Astrocyte of the spinal cord (primary cell): ENCODE data around the gene PANX2.
A peak's percentile ranks its signal among the peaks of the same experiment; 100 is the strongest.

Source experiments
- DNase-seq: peaks from one replicate; pipeline ENCODE4 v3.0.0; 2011; ENCODE audit warnings: low read depth, low spot score
- H3K4me3 ChIP-seq: 2 replicates; pipeline ENCODE4 v1.5.1; 2011; ENCODE audit warnings: low read depth, mild to moderate bottlenecking, low read length, moderate library complexity
- in situ Hi-C: cut with HindIII; loops from 2 replicates; pipeline ENCODE4 v1.10.0; 2017; ENCODE audit warnings: low sequenced_read_pairs
- TF ChIP-seq, protein P1 (sequence below): IDR thresholded peaks from 2 replicates; pipeline ENCODE4 v1.5.1; 2012; ENCODE audit warnings: low read depth, mild to moderate bottlenecking, low read length, inconsistent platforms

The PANX2 gene

DNA sequence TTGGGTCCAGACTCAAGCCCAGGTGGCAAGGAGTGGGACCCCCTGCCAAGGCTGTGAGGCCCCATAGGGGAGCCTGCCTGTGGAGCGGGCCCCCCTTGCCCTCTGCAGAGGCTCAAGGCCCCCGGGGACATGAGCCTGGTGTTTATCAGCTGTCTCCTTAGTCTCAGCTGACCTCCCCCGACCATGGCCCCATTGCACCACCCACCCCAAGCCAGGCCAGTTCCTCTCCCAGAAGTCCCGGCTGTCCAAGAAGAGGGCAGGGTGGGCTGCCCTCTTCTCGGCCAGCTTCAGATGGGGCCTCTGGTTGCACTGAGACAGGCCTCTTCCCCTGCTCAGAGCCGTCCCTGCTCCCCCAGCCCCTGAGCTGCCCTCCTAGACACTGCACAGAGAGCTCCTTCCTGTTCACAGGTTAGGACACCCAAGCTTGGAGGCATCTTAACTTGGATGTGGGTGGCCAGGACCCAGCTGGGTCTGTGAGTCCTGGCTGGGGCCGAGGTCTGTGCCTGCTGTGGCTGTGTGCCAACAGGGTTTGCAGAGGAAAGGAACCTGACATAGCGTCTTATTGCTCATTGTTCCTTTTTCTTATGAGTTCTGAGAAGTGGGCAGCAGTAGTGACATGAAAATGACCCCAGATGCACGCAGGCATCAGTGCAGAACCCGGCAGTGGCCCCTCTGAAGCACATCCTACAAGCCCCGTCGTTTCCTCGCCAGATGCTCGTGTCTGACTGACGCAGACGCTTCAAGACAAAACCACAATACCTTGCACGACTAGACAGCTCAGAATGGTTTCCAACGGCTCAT is 20.6 kb downstream of the PANX2 start:
- H3K4me3 ChIP-seq: peak overlapping the region; percentile 30
- in situ Hi-C loops: no loop called here
- DNase-seq: no peak
- TF ChIP-seq, protein P1, sequence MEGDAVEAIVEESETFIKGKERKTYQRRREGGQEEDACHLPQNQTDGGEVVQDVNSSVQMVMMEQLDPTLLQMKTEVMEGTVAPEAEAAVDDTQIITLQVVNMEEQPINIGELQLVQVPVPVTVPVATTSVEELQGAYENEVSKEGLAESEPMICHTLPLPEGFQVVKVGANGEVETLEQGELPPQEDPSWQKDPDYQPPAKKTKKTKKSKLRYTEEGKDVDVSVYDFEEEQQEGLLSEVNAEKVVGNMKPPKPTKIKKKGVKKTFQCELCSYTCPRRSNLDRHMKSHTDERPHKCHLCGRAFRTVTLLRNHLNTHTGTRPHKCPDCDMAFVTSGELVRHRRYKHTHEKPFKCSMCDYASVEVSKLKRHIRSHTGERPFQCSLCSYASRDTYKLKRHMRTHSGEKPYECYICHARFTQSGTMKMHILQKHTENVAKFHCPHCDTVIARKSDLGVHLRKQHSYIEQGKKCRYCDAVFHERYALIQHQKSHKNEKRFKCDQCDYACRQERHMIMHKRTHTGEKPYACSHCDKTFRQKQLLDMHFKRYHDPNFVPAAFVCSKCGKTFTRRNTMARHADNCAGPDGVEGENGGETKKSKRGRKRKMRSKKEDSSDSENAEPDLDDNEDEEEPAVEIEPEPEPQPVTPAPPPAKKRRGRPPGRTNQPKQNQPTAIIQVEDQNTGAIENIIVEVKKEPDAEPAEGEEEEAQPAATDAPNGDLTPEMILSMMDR: no peak

GRCh38 chr22:50192436-50193204 is 22.1 kb downstream of the PANX2 start:
- TF ChIP-seq, protein P1: no peak
- no peak overlapping the region for H3K4me3 ChIP-seq
- DNase-seq: no peak
- in situ Hi-C loops: no loop called here

DNA sequence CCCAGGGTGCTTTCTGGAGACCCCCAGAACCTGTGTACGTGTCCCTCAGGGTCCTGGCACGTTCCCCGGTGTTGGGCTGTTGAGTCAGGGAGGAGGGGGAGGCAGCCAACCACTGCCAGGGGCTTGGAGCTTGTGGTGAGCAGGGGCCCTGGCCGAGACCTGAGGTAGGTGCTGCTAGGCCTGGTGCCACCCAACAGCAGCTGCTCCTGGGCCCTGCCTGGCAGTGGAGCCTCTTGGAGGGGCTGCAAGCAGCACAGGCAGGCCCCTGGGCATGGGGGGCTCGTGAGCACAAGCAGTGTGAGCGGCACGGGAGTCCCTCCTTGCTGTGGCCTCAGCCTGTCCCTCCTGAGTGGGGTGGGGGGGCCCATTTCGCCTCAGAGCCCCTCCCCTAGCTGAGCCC is 23.1 kb downstream of the PANX2 start:
- no peak for DNase-seq

GRCh38 chr22:50194037-50194805 is 23.7 kb downstream of the PANX2 start:
- no peak for DNase-seq
- no peak overlapping the region for H3K4me3 ChIP-seq
- TF ChIP-seq, protein P1: no peak
- in situ Hi-C loops: no loop called here

More for the DNA sequence above, 23.1 kb downstream of the PANX2 start:
- TF ChIP-seq, protein P1: no peak
- H3K4me3 ChIP-seq: no peak overlapping the region
- in situ Hi-C loops: no loop called here

DNA sequence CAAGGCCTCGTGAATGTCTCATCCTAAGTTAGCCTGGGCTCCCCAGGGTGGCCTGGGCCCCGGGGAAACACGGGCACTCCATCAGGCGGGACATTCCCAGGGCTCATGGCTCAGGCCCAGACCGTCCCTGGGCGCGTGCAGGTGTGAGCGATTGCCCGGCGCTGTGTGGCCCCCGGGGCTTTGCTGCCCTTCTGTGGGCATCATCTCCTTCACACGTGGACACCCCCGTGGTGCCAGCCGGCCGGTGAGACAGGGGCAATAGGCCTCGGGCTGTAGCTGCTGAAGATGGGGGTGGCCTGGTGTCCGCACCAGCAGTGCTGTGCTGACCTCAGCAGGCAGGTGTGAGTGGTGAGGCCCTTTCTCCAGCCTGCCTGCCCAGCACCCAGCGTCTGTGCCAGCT is 25.7 kb downstream of the PANX2 start:
- H3K4me3 ChIP-seq: no peak overlapping the region
- TF ChIP-seq, protein P1: no peak
- in situ Hi-C loops: no loop called here
- DNase-seq: no peak
